Right kidney (tissue), 1 donor: ENCODE data around the gene DNAJC1.

Source experiments
- DNase-seq: peaks from one replicate; pipeline ENCODE4 v3.0.0-alpha.2; 2016

The DNAJC1 gene

DNA sequence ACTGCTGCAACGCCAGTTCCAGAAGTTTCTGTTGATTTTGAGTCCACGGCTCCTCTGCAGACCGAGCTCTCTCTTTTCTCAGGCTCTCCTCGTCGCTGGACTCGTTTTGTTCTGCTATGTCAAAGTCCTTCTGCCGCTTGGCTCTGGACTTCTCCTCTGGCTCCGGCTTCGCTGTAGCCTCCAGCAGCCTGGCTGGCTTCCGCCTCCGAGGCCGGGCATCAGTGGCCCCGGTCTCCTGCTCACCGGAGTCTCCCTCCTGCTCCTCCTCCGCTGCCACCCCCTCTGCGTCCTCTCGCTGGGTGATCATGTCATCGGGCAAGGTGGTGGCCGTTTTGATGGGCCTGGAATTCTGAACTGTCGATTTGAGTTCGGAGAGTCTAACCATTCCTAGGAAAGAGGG is 244.3 kb downstream of the DNAJC1 start:
- no peak for DNase-seq

- no peak for DNase-seq
These were observed 244.8 kb downstream of the DNAJC1 start for GRCh38 chr10:21758696-21759095.

- DNase-seq, result no peak
These were observed 245.3 kb downstream of the DNAJC1 start for GRCh38 chr10:21758239-21758638.

- no peak for DNase-seq
These were observed 246.2 kb downstream of the DNAJC1 start for GRCh38 chr10:21757185-21757901.

- no peak for DNase-seq
These were observed 246.8 kb downstream of the DNAJC1 start for GRCh38 chr10:21756707-21757106.

- DNase-seq, result no peak
These were observed 249.0 kb downstream of the DNAJC1 start for GRCh38 chr10:21754410-21755011.

- peak; percentile 43 for DNase-seq
These were observed 249.8 kb downstream of the DNAJC1 start for GRCh38 chr10:21753497-21754270.

DNA sequence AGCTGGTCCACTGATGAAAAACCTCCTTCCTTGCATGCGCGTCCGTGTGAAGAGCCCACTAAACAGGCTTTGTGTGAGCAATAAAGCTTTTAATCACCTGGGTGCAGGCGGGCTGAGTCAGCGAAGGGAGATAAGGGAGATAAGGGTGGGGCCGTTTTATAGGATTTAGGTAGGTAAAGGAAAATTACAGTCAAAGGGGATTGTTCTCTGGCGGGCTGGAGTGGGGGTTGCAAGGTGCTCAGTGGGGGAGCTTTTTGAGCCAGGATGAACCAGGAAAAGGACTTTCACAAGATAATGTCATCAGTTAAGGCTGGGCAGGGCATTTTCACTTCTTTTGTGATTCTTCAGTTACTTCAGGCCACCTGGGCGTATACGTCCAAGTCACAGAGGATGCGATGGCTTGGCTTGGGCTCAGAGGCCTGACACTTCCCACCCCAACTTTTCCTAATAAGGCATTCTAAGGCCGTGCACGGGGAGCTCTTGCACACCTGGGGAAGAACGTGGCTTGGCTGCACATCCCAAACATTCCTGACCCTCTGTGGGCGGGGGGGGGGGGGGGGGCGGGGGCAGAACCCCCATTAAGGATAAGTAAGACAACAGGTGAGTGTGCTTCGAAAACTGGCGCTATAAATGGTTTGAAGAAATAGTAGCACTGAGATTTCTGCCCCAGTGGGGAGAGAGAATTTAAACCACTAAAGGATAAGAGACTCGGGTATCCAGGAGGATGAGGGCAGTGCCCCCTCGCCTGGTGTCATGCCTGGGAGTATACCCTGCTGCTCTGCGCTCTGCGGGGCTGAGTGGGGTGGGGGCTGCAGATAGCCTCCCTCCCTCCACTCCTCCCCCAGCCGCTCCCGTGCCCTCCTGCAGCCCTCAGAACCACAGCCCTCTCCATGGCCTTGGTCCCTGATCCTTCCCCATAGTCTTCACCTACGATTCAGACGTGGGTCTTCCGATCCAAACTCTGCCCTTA is 251.9 kb downstream of the DNAJC1 start:
- DNase-seq, result no peak

DNA sequence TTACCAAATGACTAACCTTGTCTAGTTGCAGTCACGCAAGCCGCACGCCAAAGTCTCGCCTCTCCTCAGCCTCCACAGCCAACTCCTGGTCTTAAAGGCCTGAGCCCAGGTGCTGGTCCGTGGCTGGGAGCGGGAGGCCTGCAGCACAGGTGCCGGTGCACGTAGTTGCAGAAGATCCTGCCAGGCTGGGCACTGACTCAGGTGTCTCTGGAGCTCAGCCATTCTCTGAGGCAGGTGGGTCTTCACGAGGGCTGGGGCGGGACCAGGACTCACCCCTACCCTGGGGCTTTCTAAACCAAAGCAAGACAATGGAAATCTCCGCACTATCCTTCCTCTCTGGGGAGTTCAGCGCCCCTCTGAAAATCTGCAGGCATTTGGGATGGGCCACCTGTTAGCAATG is 253.1 kb downstream of the DNAJC1 start:
- DNase-seq, result no peak

- DNase-seq, result no peak
These were observed 253.7 kb downstream of the DNAJC1 start for GRCh38 chr10:21749788-21750187.

DNA sequence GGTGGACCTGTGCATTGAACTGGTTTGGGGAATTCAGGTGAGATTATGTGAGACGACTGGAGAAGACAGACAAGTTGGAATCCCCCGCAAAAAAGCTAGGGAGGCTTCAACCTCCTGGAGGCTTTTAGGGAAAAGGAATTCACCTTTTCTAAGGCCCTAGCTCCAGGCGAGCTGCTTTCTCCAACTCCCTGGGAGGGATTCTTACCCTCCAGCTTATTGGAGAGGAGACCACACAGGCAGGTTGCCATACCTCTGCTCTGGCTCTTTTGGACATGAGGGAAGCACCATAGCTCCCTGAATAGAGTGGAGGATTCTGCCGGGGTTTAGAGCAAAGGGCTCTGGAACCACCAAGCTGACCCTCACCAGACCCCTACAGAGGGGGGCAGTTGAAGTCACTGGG is 255.7 kb downstream of the DNAJC1 start:
- DNase-seq, result no peak

DNA sequence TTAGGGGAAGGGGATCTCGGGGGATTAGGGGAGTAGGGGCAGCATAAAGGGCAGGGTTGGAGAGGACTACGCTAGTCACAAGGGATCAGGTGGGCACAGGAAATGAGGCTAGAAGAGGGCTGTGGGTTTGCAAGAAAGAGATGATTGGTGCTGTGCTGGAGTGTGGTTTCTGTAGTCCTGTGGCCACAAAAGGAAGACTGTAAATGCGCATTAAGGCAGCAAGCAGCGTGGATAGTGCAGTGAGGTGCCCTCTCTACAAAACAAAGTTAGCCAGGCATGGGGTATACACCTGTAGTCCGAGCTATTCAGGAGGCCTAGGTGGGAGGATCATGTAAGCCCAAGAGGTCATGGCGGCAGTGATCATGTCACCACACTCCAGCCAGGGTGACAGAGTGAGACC is 257.4 kb downstream of the DNAJC1 start:
- no peak for DNase-seq

- no peak for DNase-seq
These were observed 259.3 kb downstream of the DNAJC1 start for GRCh38 chr10:21744223-21744622.

GRCh38 chr10:21742740-21743412 is 260.7 kb downstream of the DNAJC1 start:
- DNase-seq, result no peak

GRCh38 chr10:21740989-21741388 is 262.5 kb downstream of the DNAJC1 start:
- no peak for DNase-seq

GRCh38 chr10:21737106-21737505 is 266.4 kb downstream of the DNAJC1 start:
- no peak for DNase-seq

GRCh38 chr10:21733710-21734109 is 269.8 kb downstream of the DNAJC1 start:
- no peak for DNase-seq

DNA sequence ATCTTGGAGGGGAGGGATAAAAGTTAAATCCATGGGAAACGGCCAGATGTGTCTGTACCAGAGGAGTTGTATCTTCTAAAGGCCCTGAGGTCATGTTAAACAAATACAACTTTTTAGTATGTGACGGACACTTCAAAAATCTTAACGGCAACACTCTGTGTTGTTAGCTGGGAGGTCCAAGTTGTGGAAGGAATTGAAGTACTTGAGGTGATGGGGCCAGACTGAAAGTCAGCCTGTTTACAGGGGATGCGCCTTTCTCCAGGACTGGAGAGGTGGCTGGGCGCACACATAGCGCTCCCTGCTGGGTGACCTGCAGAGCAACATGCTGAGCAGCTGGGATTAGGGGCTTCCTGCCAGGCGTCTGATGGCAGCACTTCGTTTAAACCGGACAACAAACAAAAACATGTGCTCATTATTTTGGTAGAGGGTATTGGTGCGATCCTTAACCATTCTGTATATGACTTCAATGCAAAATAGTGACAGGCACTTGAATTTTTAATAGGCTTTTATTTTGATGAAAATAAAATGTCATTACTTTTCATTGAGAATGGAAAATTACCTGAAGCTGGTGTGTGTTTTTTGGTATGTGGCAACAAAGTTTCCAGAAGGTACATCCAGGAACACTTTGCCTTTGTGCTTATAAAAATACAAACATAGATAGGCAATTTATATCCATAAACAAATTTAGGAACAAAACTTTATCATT is 271.3 kb downstream of the DNAJC1 start:
- DNase-seq, result peak; percentile 62

DNA sequence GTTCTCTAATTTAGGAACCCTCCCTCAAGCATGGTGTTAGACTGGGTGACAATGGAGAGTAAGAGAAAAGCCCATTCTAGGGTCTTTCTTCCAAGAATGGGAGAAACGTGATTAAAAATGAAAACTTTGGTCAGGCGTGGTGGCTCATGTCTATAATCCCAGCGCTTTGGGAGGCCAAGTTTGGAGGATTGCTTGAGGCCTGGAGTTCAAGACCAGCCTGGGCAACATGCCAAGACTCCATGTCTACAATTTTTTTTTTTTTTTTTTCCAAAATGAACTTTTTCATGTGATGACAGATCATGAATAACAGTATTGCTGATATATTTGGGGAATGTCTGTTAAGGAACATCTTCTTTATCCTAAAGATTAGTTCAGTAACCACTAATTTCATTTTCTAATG is 274.9 kb downstream of the DNAJC1 start:
- DNase-seq, result no peak

- DNase-seq, result no peak
These were observed 275.9 kb downstream of the DNAJC1 start for GRCh38 chr10:21727452-21728168.
